ENCODE results near the gene BBIP1.

Gene BBIP1

GRCh38 chr10:110901954-110902819 lies 16.8 kb downstream of the BBIP1 start:
- peaks cover 20% of the 10 kb centered on the region for H3K36me3 ChIP-seq (ENCODE audit: insufficient read depth, low read length)
- no peak overlapping the region for H3K27ac ChIP-seq (ENCODE audit: low read depth, low read length)

GRCh38 chr10:110900983-110901382 lies 18.0 kb downstream of the BBIP1 start:
- Histone ChIP-seq H3K27ac (ENCODE audit: low read depth, low read length) (no peak overlapping the region), H3K27me3 (ENCODE audit: control insufficient read depth in 1 of 2, insufficient read depth in 2 of 2, low read length in 2 of 2) (no peaks in the 10 kb centered on the region), H3K9me3 (ENCODE audit: low read length) (no peaks in the 10 kb centered on the region), H3K4me3 (ENCODE audit: low read depth in 1 of 2, low read length in 2 of 2) (no peak overlapping the region), H3K9ac (ENCODE audit: low read length) (no peak overlapping the region), H3K36me3 (ENCODE audit: insufficient read depth, low read length) (peaks cover 25% of the 10 kb centered on the region), H3K4me1 (ENCODE audit: insufficient read depth, low read length) (peaks cover 19% of the 10 kb centered on the region)

More at GRCh38 chr10:110901954-110902819, 16.8 kb downstream of the BBIP1 start:
- no peaks in the 10 kb centered on the region for H3K9me3 ChIP-seq (ENCODE audit: low read length)
- H3K9ac ChIP-seq (ENCODE audit: low read length): no peak overlapping the region
- H3K27me3 ChIP-seq (ENCODE audit: control insufficient read depth in 1 of 2, insufficient read depth in 2 of 2, low read length in 2 of 2): no peaks in the 10 kb centered on the region
- peaks cover 10% of the 10 kb centered on the region for H3K4me1 ChIP-seq (ENCODE audit: insufficient read depth, low read length)
- no peak overlapping the region for H3K4me3 ChIP-seq (ENCODE audit: low read depth in 1 of 2, low read length in 2 of 2)

- Histone ChIP-seq H3K9me3 (ENCODE audit: low read length) (no peaks in the 10 kb centered on the region), H3K4me3 (ENCODE audit: low read depth in 1 of 2, low read length in 2 of 2) (no peak overlapping the region), H3K27ac (ENCODE audit: low read depth, low read length) (no peak overlapping the region), H3K36me3 (ENCODE audit: insufficient read depth, low read length) (peaks cover 31% of the 10 kb centered on the region), H3K27me3 (ENCODE audit: control insufficient read depth in 1 of 2, insufficient read depth in 2 of 2, low read length in 2 of 2) (no peaks in the 10 kb centered on the region), H3K9ac (ENCODE audit: low read length) (no peak overlapping the region), H3K4me1 (ENCODE audit: insufficient read depth, low read length) (peaks cover 23% of the 10 kb centered on the region)
Observed at GRCh38 chr10:110898391-110898790, 20.6 kb downstream of the BBIP1 start.

- no peaks in the 10 kb centered on the region for H3K27me3 ChIP-seq (ENCODE audit: control insufficient read depth in 1 of 2, insufficient read depth in 2 of 2, low read length in 2 of 2)
- H3K9me3 ChIP-seq (ENCODE audit: low read length): no peaks in the 10 kb centered on the region
- peak overlapping the region; percentile 45 for H3K27ac ChIP-seq (ENCODE audit: low read depth, low read length)
- H3K4me3 ChIP-seq (ENCODE audit: low read depth in 1 of 2, low read length in 2 of 2): no peak overlapping the region
- peaks cover 28% of the 10 kb centered on the region for H3K36me3 ChIP-seq (ENCODE audit: insufficient read depth, low read length)
- no peak overlapping the region for H3K9ac ChIP-seq (ENCODE audit: low read length)
- H3K4me1 ChIP-seq (ENCODE audit: insufficient read depth, low read length): peaks cover 20% of the 10 kb centered on the region
Observed at GRCh38 chr10:110897184-110897583, 21.8 kb downstream of the BBIP1 start.

- H3K27me3 ChIP-seq (ENCODE audit: control insufficient read depth in 1 of 2, insufficient read depth in 2 of 2, low read length in 2 of 2): no peaks in the 10 kb centered on the region
- no peak overlapping the region for H3K27ac ChIP-seq (ENCODE audit: low read depth, low read length)
- no peak overlapping the region for H3K9ac ChIP-seq (ENCODE audit: low read length)
- H3K36me3 ChIP-seq (ENCODE audit: insufficient read depth, low read length): peaks cover 38% of the 10 kb centered on the region
- no peak overlapping the region for H3K4me3 ChIP-seq (ENCODE audit: low read depth in 1 of 2, low read length in 2 of 2)
- H3K4me1 ChIP-seq (ENCODE audit: insufficient read depth, low read length): peaks cover 18% of the 10 kb centered on the region
- no peaks in the 10 kb centered on the region for H3K9me3 ChIP-seq (ENCODE audit: low read length)
Observed at GRCh38 chr10:110893559-110894179, 25.3 kb downstream of the BBIP1 start.

GRCh38 chr10:110892602-110893288 lies 26.2 kb downstream of the BBIP1 start:
- Histone ChIP-seq H3K4me1 (ENCODE audit: insufficient read depth, low read length) (peaks cover 18% of the 10 kb centered on the region), H3K4me3 (ENCODE audit: low read depth in 1 of 2, low read length in 2 of 2) (no peak overlapping the region), H3K36me3 (ENCODE audit: insufficient read depth, low read length) (peaks cover 39% of the 10 kb centered on the region), H3K27ac (ENCODE audit: low read depth, low read length) (peak overlapping the region; percentile 13), H3K9ac (ENCODE audit: low read length) (no peak overlapping the region), H3K27me3 (ENCODE audit: control insufficient read depth in 1 of 2, insufficient read depth in 2 of 2, low read length in 2 of 2) (no peaks in the 10 kb centered on the region), H3K9me3 (ENCODE audit: low read length) (no peaks in the 10 kb centered on the region)

- no peaks in the 10 kb centered on the region for H3K9me3 ChIP-seq (ENCODE audit: low read length)
- H3K4me3 ChIP-seq (ENCODE audit: low read depth in 1 of 2, low read length in 2 of 2): no peak overlapping the region
- no peak overlapping the region for H3K9ac ChIP-seq (ENCODE audit: low read length)
- no peak overlapping the region for H3K27ac ChIP-seq (ENCODE audit: low read depth, low read length)
- no peaks in the 10 kb centered on the region for H3K27me3 ChIP-seq (ENCODE audit: control insufficient read depth in 1 of 2, insufficient read depth in 2 of 2, low read length in 2 of 2)
- H3K4me1 ChIP-seq (ENCODE audit: insufficient read depth, low read length): peaks cover 12% of the 10 kb centered on the region
- H3K36me3 ChIP-seq (ENCODE audit: insufficient read depth, low read length): peaks cover 34% of the 10 kb centered on the region
Observed at GRCh38 chr10:110887560-110887959, 31.4 kb downstream of the BBIP1 start.

GRCh38 chr10:110885932-110886674 lies 32.9 kb downstream of the BBIP1 start:
- peaks cover 12% of the 10 kb centered on the region for H3K4me1 ChIP-seq (ENCODE audit: insufficient read depth, low read length)
- H3K9ac ChIP-seq (ENCODE audit: low read length): no peak overlapping the region
- H3K4me3 ChIP-seq (ENCODE audit: low read depth in 1 of 2, low read length in 2 of 2): peak overlapping the region in 1 of 2 donors; percentile 15
- H3K9me3 ChIP-seq (ENCODE audit: low read length): no peaks in the 10 kb centered on the region
- H3K27me3 ChIP-seq (ENCODE audit: control insufficient read depth in 1 of 2, insufficient read depth in 2 of 2, low read length in 2 of 2): no peaks in the 10 kb centered on the region
- H3K27ac ChIP-seq (ENCODE audit: low read depth, low read length): peak overlapping the region; percentile 61
- H3K36me3 ChIP-seq (ENCODE audit: insufficient read depth, low read length): peaks cover 28% of the 10 kb centered on the region

- peaks cover 29% of the 10 kb centered on the region for H3K4me1 ChIP-seq (ENCODE audit: insufficient read depth, low read length)
- peak overlapping the region; percentile 59 for H3K27ac ChIP-seq (ENCODE audit: low read depth, low read length)
- no peak overlapping the region for H3K9ac ChIP-seq (ENCODE audit: low read length)
- no peaks in the 10 kb centered on the region for H3K9me3 ChIP-seq (ENCODE audit: low read length)
- H3K27me3 ChIP-seq (ENCODE audit: control insufficient read depth in 1 of 2, insufficient read depth in 2 of 2, low read length in 2 of 2): no peaks in the 10 kb centered on the region
- peaks cover 17% of the 10 kb centered on the region for H3K36me3 ChIP-seq (ENCODE audit: insufficient read depth, low read length)
- no peak overlapping the region for H3K4me3 ChIP-seq (ENCODE audit: low read depth in 1 of 2, low read length in 2 of 2)
Observed at GRCh38 chr10:110883924-110884323, 35.1 kb downstream of the BBIP1 start.

GRCh38 chr10:110881905-110882304 lies 37.1 kb downstream of the BBIP1 start:
- Histone ChIP-seq H3K4me3 (ENCODE audit: low read depth in 1 of 2, low read length in 2 of 2) (no peak overlapping the region), H3K27me3 (ENCODE audit: control insufficient read depth in 1 of 2, insufficient read depth in 2 of 2, low read length in 2 of 2) (no peaks in the 10 kb centered on the region), H3K36me3 (ENCODE audit: insufficient read depth, low read length) (peaks cover 10% of the 10 kb centered on the region)

GRCh38 chr10:110881247-110881646 lies 37.7 kb downstream of the BBIP1 start:
- H3K27me3 ChIP-seq (ENCODE audit: control insufficient read depth in 1 of 2, insufficient read depth in 2 of 2, low read length in 2 of 2): no peaks in the 10 kb centered on the region
- no peak overlapping the region for H3K27ac ChIP-seq (ENCODE audit: low read depth, low read length)

More at GRCh38 chr10:110881905-110882304, 37.1 kb downstream of the BBIP1 start:
- Histone ChIP-seq H3K9me3 (ENCODE audit: low read length) (no peaks in the 10 kb centered on the region), H3K4me1 (ENCODE audit: insufficient read depth, low read length) (peaks cover 29% of the 10 kb centered on the region), H3K27ac (ENCODE audit: low read depth, low read length) (no peak overlapping the region), H3K9ac (ENCODE audit: low read length) (no peak overlapping the region)

More at GRCh38 chr10:110881247-110881646, 37.7 kb downstream of the BBIP1 start:
- Histone ChIP-seq H3K4me3 (ENCODE audit: low read depth in 1 of 2, low read length in 2 of 2) (no peak overlapping the region), H3K9ac (ENCODE audit: low read length) (no peak overlapping the region), H3K9me3 (ENCODE audit: low read length) (no peaks in the 10 kb centered on the region), H3K36me3 (ENCODE audit: insufficient read depth, low read length) (peaks cover 10% of the 10 kb centered on the region), H3K4me1 (ENCODE audit: insufficient read depth, low read length) (peaks cover 24% of the 10 kb centered on the region)

Measured in muscle layer of colon (tissue), 2 donors.